Activated CD8-positive, alpha-beta memory T cell treated with anti-CD3 and anti-CD28 coated beads, Interleukin-2, amount 50 U/mL, for 1 hour (primary cell): ENCODE results near the gene LDB2.

ENCODE experiments used
- DNase-seq: peaks from one replicate; pipeline ENCODE4 v3.0.0-alpha.2; 2020; ENCODE audit errors: extremely low read depth

Gene LDB2

DNA sequence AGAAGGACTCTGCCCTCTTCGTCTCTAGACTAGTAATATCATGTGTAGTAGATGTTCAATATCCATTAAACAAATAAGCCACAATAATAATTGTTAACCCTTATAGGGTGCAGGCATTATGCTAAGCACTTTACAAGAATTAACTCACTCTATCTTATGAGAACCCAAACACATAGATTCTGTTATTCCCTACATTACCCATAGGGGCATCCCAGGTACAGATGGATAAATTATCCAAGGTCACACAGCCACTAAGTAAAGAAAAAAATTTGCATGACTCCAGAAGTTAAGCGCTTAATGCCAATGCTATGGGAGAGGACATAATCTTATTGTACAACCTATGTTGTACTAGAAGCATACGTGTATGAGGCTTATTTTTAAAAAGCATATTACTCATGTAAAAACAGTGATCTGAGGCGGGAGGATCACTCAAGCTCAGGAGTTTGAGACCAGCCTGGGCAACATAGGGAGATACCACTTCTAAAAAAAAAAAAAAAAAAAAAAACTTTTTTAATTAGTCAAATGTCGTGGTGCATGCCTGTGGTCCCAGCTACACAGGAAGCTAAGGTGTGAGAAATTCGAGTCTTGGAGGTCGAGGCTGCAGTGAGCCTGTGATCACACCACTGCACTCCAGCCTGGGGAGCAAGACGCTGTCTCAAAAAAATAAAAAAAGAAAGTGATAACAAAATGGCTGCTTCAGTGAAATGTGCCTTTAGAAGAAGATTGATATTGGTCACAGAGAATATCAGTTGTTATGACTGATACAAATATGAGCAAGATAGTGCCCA, 13.6 kb downstream of the LDB2 start:
- no peak for DNase-seq

DNA sequence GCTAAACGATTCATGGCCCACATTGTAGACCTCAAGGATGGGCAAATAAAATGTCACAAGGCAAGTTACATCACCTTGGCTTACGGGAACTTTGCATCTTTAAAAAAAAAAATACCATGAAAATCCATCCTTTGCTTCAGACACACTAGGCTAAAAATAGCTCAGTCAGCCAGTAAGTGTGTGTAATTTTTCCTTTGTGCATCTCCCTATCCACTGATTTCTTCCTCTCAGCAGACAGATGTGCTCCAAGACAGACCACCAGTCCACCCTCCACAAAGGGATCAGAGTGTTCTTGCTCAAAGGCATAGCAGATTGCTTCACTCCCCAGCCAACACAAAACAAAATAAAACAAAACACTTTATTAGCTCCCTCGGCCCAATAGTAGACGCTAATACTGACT, 14.6 kb downstream of the LDB2 start:
- no peak for DNase-seq

DNA sequence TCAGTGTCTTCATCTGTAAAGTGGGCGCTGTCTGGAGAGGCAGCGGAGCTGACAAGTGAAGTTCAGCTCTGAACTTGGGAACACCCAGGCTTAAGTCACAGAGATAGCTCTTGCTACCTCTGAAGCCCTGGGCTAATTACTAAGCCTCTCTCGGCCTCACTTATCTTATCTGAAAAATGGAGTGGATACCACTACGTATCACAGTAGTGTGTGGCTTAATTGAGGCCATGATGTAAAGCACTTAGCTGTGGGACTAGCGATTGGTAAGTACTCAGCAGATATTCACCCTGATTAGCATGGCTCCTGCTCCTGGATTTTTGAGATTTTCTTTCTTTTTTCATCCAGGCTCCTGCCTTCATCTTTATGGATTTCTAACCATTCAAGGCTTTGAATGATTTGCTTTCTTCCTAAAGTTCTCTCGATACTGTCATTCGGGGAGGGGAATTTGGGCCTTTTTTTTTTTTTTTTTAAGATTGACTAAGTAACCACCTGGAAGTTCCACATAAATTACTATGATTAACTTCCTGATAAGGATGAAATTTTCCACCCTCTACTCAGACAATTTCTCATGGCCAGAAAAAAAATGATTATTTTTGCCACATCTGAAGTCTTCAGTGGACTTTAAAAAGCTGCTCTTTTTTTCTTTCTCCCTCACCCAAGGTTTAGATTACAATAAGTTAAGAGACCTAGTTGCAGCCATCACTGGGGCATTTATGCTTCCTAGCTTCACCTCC, 17.1 kb downstream of the LDB2 start:
- DNase-seq: no peak

DNA sequence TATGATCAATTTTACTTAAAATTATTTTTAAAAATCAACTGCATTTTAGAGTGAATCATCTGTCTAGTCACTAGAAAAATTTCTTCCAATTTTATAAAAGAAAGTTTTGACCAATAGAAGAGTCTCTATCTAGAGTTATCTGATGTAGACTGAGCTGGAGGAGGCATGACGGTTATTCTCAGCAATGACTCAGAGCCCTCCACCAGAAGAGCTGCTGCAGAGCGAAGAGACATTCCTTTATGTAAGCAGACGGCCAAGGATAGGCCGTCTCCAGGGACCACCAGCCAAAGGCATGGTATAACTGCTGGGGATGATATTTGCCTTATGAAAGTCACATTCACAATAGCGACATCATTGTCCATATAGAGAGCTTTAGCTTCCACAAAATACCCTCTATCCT, 23.0 kb downstream of the LDB2 start:
- no peak for DNase-seq

DNA sequence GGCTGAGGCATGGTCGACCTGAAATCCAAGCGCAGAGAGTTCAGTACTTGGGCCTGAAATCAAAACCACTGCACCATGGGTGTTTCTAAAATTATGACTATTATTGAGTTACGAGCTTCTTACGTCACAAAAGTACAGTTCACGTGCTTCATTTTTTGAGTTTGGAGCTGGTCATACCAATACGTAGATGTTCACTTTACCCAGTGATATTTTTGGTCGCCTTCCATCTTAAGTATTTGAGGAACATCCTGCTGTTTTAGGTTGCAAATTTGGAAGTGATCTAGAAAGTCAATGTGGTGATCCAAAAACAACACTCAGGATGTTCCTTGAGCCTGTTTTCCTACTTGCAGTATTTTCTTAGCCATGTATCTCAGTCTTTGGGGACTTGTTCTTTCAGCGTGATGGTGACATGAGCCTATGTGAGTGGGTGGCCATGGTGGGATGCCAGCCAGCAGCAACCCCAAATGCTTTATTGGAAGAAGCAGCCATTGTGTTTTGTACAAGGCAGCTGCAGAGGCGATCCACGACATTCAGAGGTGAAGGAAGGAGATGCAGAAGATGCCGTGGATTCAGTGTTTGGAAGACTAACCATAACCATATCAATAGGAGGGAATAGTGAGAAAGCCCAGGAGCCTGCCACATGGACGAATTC, 28.7 kb downstream of the LDB2 start:
- DNase-seq: no peak

DNA sequence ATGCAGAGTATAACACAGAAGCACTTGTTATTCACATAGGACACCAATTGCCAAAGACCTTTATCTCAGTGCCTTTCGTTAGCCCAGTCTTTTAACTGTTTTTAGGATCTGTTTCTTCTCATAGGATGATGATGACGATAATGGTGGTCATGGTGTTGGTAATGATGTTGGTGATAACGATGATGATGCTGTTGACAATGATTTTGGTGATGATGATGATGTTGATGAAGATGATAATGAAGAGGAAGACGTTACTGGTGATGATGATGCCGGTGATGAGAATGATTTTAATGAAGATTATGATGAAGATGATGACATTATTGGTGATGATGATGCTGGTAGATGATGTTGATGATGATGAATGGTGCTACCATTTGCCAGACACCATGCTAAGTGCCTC, 29.8 kb downstream of the LDB2 start:
- DNase-seq: no peak

DNA sequence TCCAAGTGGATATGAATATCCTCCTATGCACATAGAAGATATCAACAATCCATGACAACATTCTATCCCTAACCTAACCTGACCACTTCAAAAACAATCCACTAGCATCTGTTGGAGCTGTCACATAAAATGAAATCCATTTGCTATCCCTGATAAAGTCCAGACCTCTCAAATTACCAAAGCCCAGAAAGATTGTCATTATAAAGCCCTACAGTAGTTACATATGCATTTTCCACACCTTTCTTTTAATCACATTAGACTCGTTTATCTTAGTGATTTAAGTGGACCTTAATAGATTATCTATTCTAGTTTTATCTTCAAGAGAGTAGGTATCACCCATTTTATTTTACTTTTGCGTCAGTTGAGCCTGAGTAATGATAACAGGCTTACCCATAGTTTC, 30.6 kb downstream of the LDB2 start:
- no peak for DNase-seq

DNA sequence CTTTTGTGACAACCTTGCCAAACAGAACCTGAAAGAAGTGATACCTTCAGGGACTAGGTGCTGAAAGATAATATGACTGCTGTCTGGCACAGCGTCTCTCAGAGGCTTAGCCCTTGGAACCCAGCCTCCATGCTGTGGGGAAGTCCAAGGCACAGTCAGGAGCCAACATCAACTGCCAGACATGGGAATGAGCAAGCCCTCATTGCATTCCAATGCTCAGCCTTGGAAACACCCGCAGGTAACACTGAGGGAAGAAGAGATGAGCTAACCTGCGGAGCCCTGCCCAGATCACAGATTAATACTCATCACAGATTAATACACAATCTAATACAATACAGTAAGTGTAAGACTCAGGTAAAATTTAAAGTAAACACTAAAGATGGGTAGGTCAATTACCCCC, 31.5 kb downstream of the LDB2 start:
- no peak for DNase-seq

DNA sequence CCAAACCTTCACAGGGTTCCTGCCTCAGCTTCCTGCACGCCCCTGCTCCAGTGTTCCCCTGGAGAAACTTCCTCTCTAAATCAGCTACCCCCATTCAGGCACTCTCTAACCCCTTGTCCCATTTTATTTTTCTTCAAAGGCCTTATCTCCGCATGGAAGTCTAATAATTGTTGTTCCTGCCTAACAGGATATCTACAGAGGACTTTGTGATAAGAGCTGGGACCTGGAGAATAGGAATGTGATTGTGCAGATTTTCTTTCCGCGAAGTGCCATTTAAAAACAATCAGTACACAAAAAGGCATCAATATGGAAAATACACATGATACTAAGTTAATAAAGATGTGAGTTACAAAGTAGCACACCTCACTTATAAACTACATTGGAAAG, 32.6 kb downstream of the LDB2 start:
- no peak for DNase-seq

DNA sequence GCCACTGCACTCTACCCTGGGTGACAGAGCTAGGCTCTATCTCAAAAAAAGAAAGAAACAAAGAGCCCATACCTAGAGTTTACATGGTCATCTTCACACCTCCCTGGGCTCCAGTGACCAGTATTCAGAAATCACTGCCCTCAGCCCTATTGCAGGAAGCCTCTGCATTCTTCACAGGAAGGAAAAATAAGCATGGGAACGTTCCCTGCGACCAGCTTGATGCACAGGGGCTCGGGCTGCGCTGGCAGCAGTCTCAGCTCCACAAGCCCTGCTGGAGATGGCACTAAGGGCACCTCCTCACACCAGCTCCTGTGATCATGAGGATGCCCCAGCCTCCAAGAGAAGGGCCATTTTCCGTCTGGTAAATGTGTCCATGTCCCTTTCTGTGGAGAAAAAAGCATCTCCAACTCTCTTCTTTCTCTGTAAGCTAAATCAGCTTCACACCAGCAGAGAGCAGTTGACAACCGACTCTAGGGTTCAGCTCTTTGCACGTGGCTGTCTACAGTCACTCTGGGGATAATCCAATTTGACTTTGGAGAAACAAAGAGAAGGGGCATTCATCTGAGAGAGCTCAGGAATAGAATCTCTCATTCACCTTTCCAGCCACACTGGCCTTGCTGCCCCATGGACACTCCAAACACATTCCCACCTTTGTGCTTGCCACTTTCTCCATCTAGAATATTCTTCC, 33.1 kb downstream of the LDB2 start:
- DNase-seq: no peak

DNA sequence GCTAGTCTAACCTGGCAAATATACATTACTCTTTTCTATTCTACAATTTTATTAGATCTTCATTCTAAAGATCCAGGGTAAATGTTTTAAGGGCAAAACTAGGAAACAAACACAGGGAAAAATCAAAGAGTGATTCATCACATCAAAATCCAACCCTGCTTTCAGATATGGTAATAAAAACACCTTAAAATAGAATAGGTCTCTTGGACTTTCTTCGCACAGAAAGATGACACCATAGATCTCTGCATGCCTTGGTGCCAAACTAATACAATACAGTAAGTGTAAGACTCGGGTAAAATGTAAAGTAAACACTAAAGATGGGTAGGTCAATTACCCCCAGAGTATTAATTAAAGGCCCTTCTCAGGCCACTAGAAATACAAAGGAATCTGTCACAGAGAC, 34.2 kb downstream of the LDB2 start:
- DNase-seq: no peak

DNA sequence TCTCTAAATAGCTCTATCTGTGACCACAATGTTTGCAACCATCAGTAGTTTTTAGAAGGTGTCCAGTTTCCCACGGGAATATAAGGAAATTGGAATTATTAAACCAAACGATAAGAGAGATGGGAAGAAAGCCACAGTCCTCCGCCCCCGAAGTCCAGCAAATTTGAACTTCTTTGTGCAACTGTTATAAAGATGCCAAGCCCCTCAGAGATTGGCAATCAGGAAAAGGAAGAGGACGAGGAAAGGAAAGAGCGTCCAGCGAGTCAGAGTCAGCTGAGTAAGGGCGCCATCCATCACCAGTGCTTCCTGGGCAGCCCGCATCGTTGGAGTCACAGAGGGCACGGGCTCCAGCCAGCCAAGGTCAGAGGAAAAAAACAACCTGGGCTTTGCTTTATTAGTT, 35.7 kb downstream of the LDB2 start:
- no peak for DNase-seq

DNA sequence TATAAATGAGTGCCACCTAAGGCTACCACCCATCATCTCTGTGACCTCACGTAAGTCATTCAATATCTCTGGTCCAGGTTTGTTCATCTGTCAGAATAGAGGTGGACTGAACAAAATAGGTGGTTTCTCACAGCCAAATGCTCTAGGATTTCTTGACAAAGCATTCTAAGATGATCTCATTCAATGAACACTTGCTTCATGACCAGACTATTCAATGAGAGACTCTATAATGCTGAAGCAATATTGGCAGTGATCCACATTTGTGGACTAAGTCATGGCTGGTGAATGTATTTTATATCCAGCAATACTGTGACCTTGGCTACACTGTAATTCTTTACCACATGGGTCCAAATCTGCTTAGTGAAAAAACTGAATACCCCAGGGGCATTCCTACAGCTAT, 37.9 kb downstream of the LDB2 start:
- DNase-seq: no peak

DNA sequence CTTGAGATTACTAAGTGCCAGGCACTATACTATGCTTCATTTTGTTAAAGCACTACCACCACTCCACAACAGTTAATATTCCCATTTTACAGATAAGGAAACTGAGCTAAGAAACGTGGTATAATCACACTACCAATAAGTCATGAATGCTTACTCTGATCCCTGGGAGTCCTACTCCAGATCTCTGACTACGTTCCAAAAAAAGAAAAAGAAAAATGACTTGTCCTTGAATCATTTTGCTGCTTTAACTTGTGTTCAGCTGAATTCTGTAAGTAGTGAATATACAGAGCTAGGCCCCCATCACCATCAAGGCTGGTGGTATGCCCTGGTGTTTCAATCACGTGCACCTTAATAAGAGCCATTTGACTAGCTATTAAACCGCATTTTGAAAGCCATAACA, 39.4 kb downstream of the LDB2 start:
- no peak for DNase-seq

DNA sequence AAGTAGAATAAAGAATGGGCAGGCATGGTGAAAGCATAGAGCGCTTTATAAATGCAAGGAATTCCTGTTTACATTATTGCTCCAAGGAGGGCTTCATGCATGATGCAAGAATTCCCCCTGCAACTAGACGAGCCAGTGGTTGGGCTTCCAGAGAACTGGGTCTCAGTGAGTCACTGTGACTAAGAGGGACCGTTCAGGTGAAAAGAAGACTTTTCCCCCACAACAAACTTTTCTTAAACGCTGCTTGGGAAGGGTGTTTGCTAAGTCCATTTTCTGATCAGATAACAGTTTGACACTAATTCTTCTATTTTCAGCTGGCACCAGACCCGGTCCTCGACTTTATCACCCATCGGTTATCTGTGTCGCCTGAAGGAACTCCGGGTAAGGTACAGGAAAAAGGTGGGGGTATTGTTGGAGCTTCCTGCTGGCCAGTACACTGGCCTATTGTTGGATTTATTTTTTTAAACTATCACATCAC, 40.1 kb downstream of the LDB2 start:
- no peak for DNase-seq

DNA sequence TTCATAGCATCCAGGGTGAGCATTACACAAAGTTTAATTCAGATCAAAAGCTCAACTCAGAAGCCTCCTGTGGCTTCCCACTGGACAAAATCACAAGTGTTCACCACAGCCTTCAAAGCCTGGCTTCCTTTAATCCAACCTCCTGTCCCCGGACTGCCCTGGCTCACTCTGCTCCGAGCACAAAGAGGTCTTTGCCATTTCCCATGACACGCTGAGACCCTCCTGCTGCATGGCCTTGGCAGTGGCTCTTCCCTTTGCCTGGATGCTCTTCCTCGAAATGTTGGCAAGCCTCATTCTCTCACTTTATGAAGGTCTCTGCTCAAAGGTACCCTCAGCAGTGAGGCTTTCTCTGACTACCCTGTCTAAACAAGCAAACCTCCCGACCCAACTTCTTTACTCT, 41.0 kb downstream of the LDB2 start:
- DNase-seq: no peak

DNA sequence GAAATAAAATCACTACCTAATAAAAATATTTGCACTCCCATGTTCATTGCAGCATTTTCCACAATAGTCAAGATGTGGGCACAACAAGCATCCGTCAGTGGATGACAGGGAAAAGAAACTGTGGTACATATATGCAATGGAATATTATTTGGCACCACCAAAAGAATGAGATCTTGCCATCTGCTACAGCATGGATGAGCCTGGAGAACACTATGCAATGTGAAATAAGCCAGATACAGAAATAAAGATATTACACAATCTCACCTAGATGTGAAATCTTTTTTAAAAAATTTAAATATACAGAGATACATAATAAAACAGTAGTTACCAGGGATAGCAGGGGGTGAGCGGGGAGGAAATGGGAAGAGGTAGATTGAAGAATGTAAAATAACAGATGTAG, 44.8 kb downstream of the LDB2 start:
- no peak for DNase-seq

DNA sequence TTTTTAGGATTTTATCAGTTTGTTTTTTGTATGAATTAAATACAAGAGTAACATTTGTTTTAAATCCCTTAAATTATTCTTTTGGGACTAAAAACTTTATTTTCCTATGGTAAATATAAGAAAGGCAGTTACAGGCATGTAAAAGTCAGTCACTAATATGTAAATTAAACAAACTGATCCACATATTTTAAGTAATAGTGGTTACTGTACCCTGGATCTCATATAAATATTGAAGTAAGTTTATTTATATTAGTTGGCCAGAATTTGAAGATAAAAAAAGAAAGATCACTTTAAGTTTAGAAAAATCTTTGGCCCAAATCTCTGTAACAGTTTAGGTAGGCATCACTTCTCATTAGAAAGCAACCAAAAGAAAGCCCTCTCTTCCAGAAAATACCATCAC, 45.8 kb downstream of the LDB2 start:
- no peak for DNase-seq

DNA sequence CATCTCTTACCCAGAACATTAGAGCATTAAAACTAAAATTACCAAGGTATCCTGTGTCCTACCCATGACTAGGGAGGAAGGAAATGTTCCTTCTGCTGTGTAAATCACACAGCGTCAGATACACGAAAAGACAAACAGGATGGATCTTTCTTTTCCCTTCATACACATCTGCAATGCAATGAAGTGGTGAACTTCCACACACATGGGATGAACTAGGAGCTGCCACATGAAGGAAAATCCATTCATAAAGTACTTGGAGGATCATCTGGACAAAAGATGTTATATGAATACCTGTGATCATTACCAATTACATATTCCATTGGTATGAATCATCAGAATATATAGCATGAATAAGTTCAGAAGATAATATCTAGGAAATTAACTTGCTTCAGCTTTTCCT, 46.2 kb downstream of the LDB2 start:
- DNase-seq: no peak

DNA sequence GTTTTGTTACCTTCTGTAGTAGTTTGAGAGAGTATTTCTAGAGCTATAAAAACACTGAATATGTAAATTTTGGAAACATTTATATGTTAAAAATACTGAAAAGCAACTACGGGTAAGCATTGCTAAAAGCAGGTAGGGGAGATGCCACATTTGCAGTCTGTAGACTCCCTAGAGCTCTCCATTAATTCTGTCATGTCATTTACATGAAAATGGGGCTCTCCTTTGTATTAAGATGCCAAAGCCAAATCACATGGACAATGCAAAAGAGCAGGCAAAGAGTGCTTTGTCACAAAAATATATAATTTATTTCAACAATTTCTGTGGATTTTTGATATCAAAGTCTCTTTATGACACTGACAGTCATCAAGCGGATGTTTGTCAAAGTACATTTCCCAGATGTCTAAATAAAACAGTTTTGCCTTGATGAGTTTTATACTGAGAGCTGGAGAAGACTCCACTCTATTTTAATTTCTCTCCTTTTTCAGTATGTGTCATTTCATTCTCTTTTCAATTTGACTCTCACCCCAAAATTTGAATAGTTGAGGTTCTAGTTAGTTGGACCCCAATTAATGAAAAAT, 51.8 kb downstream of the LDB2 start:
- no peak for DNase-seq

DNA sequence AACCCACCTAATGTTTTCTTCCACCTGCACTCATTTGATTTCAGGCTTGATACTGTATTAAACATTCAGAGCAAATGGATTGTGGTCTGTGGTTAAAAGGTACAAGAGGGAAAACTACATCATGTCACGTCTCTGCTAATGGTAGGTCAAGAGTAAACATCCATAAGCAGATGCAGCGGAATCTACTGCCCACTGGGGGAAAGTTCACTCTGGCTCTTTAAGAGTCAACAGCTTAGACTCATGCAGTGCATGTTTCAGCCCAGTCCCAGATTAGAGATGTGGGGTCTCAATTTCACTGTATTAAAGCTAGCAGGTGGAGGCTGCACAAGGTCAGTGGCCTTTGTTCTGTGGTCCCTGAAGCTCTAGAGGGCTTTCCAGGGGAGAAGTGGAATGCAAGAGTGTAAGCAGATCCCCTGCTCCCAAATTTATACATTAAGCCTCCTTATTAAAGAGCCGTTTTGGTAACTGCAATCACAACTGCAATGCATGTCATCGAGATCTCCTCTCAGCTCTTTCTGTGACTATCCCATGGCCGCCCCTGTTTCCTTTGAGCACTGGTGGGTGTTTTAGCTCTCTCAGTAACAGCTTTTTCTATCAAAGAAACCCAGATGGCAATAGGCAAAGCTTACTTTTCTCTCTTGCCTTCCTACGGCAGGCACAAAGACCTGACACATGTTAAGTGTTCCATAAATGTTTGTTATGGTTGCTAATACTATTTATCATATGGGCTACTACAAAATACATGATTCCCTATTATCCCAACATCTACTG, 53.4 kb downstream of the LDB2 start:
- no peak for DNase-seq
